ENCODE data around the gene CLMN.

Gene CLMN

DNA sequence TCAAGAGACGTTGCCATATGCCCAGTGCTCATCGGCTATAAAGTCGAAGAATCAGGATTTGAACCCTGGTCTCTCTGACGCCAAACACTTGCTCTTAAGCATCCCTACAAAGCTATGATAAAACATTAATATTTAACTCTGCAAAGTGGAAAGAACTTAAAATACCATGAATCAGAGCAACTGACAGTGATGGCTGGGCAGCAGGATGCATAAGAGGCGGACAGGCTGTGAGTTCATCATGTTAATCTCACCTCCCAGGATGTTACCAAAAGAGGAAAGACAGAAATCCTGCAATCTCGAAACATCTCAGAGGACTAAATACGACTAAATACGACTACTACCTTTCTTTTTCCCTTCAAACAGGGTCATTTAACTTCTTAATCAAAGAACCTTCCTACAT is 168.1 kb downstream of the CLMN start:
- TF ChIP-seq PAX5 (IDR thresholded peaks at IDR 0.05; ENCODE audit: insufficient read depth, low read length, severe bottlenecking) (no peak), SPI1 (IDR thresholded peaks at IDR 0.05; ENCODE audit: low read depth, low read length) (no peak), TAF1 (IDR thresholded peaks at IDR 0.05; ENCODE audit: low read depth, low read length) (no peak), POU2F2 (IDR thresholded peaks at IDR 0.05; ENCODE audit: low read depth, low read length) (no peak), POLR2AphosphoS5 (IDR thresholded peaks at IDR 0.05; ENCODE audit: low read depth, low read length) (no peak), POLR2A (IDR thresholded peaks at IDR 0.05; ENCODE audit: low read depth, low read length) (no peak)
- no peak for FAIRE-seq

DNA sequence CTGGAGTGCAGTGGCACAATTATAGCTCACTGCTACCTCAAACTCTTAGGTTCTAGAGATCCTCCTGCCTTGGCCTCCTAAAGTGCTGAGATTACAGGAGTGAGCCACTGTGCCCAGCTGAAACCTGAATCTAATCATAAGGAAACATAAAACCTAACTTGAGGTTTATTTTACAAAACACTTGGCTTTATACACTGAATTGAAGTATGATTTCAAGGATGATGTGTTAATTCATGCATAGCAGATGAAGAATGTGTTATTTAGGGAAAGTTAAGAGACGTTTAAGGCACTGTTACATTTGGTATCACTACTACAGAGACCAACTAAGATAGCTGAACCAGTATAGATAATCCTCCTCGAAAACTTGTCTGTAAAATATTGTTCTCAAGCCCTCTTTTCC is 168.8 kb downstream of the CLMN start:
- DNase-seq (ENCODE audit: insufficient read length, low spot score): no peak
- no peak for FAIRE-seq
- TF ChIP-seq POU2F2 (IDR thresholded peaks at IDR 0.05; ENCODE audit: low read depth, low read length): no peak
- TF ChIP-seq PAX5 (IDR thresholded peaks at IDR 0.05; ENCODE audit: insufficient read depth, low read length, severe bottlenecking): no peak
- no peak for TF ChIP-seq TAF1 (IDR thresholded peaks at IDR 0.05; ENCODE audit: low read depth, low read length)
- no peak for TF ChIP-seq POLR2A (IDR thresholded peaks at IDR 0.05; ENCODE audit: low read depth, low read length)
- TF ChIP-seq SPI1 (IDR thresholded peaks at IDR 0.05; ENCODE audit: low read depth, low read length): no peak

More for the DNA sequence above, 168.1 kb downstream of the CLMN start:
- no peak for DNase-seq (ENCODE audit: insufficient read length, low spot score)

- FAIRE-seq: no peak
Observed at GRCh38 chr14:95149441-95149840, 170.3 kb downstream of the CLMN start.

GRCh38 chr14:95147597-95147996 is 172.1 kb downstream of the CLMN start:
- FAIRE-seq: no peak
- no peak for DNase-seq (ENCODE audit: insufficient read length, low spot score)
- no peak for TF ChIP-seq SPI1 (IDR thresholded peaks at IDR 0.05; ENCODE audit: low read depth, low read length)
- no peak for TF ChIP-seq POU2F2 (IDR thresholded peaks at IDR 0.05; ENCODE audit: low read depth, low read length)
- TF ChIP-seq TAF1 (IDR thresholded peaks at IDR 0.05; ENCODE audit: low read depth, low read length): no peak
- TF ChIP-seq PAX5 (IDR thresholded peaks at IDR 0.05; ENCODE audit: insufficient read depth, low read length, severe bottlenecking): no peak
- TF ChIP-seq POLR2AphosphoS5 (IDR thresholded peaks at IDR 0.05; ENCODE audit: low read depth, low read length): no peak
- TF ChIP-seq POLR2A (IDR thresholded peaks at IDR 0.05; ENCODE audit: low read depth, low read length): no peak

More at GRCh38 chr14:95149441-95149840, 170.3 kb downstream of the CLMN start:
- no peak for TF ChIP-seq SPI1 (IDR thresholded peaks at IDR 0.05; ENCODE audit: low read depth, low read length)
- no peak for TF ChIP-seq POLR2A (IDR thresholded peaks at IDR 0.05; ENCODE audit: low read depth, low read length)
- TF ChIP-seq TAF1 (IDR thresholded peaks at IDR 0.05; ENCODE audit: low read depth, low read length): no peak
- no peak for TF ChIP-seq POLR2AphosphoS5 (IDR thresholded peaks at IDR 0.05; ENCODE audit: low read depth, low read length)
- no peak for TF ChIP-seq PAX5 (IDR thresholded peaks at IDR 0.05; ENCODE audit: insufficient read depth, low read length, severe bottlenecking)
- TF ChIP-seq POU2F2 (IDR thresholded peaks at IDR 0.05; ENCODE audit: low read depth, low read length): no peak
- DNase-seq (ENCODE audit: insufficient read length, low spot score): no peak

DNA sequence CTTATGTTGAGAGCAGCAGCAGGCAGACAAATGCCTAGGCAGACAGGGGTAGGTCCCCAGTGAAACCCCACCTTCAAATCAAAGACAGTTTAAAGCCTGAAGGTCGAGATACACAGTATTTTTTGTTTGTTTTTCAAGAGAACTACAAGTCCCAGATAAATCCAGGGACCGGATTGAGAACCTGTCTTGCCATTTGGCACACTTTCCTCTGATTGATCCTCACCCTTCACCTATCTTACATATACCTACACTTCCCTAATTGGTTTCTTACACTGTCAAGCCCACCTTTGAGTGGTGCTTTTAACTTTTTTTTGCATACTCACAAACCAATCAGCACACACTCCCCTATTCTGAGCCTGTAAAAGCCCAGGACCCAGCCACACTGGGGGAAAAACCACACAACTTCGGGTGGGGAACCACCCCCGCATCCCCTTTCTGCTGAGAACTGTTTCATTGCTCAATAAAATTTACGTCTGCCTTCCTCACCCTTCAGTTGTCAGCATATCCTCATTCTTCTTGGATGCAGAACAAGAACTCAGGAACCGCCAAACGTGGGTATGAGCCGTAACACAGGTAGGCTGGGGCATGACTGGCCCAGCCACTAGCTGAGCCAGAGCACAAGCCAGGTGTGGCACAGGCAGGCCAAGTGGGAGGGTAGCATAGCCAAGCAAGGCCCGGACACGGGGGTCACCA is 173.5 kb downstream of the CLMN start:
- FAIRE-seq (no peak), DNase-seq (ENCODE audit: insufficient read length, low spot score) (no peak)
- TF ChIP-seq PAX5 (IDR thresholded peaks at IDR 0.05; ENCODE audit: insufficient read depth, low read length, severe bottlenecking) (no peak), POU2F2 (IDR thresholded peaks at IDR 0.05; ENCODE audit: low read depth, low read length) (no peak)

GRCh38 chr14:95144849-95145248 is 174.9 kb downstream of the CLMN start:
- DNase-seq (ENCODE audit: insufficient read length, low spot score) (no peak), FAIRE-seq (no peak)
- no peak for TF ChIP-seq PAX5 (IDR thresholded peaks at IDR 0.05; ENCODE audit: insufficient read depth, low read length, severe bottlenecking)
- TF ChIP-seq POLR2AphosphoS5 (IDR thresholded peaks at IDR 0.05; ENCODE audit: low read depth, low read length): no peak
- TF ChIP-seq SPI1 (IDR thresholded peaks at IDR 0.05; ENCODE audit: low read depth, low read length): no peak
- no peak for TF ChIP-seq POLR2A (IDR thresholded peaks at IDR 0.05; ENCODE audit: low read depth, low read length)
- TF ChIP-seq TAF1 (IDR thresholded peaks at IDR 0.05; ENCODE audit: low read depth, low read length): no peak
- TF ChIP-seq POU2F2 (IDR thresholded peaks at IDR 0.05; ENCODE audit: low read depth, low read length): no peak

DNA sequence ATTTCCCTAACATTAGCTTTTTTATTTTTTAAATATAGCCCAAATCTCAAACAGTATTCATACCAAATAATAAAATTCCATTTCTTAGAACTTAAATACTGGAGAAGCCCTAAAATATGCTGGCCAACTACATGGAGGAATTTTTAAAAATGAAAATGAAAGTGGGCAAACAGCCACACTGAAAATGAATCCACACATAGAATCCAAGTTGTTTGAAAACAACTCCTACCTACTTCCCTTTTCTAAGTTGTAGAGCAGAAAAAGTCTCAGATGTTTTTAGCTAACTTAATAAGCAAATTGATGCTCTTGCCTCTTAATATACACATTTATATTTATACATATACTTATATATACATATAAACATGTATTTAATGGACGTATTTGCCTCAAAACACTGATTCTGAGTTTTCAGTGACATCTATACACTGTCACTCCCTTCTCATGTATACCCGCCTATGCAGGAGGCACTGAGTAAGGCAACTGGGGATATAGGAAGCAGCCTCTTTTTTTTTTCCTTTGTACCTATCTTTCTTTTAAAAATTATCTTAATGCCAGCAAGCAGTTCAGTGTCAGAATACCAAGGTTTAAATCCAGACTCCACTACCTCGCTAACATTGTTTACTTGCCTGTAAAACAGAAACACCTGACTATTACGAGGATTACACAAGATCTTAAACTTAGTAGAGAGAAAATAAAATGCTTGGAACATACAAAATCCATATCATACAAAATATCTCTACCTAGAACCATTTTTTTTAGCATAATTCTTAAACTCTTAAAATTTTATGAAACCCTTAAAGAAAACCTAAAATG is 175.7 kb downstream of the CLMN start:
- TF ChIP-seq TAF1 (IDR thresholded peaks at IDR 0.05; ENCODE audit: low read depth, low read length): no peak
- TF ChIP-seq SPI1 (IDR thresholded peaks at IDR 0.05; ENCODE audit: low read depth, low read length): peak; percentile 63
- DNase-seq (ENCODE audit: insufficient read length, low spot score) (no peak), FAIRE-seq (no peak)

- TF ChIP-seq POU2F2 (IDR thresholded peaks at IDR 0.05; ENCODE audit: low read depth, low read length) (no peak), SPI1 (IDR thresholded peaks at IDR 0.05; ENCODE audit: low read depth, low read length) (no peak), POLR2A (IDR thresholded peaks at IDR 0.05; ENCODE audit: low read depth, low read length) (no peak), TAF1 (IDR thresholded peaks at IDR 0.05; ENCODE audit: low read depth, low read length) (no peak), POLR2AphosphoS5 (IDR thresholded peaks at IDR 0.05; ENCODE audit: low read depth, low read length) (no peak)
- FAIRE-seq: no peak
- DNase-seq (ENCODE audit: insufficient read length, low spot score): no peak
Observed at GRCh38 chr14:95142208-95142607, 177.5 kb downstream of the CLMN start.

DNA sequence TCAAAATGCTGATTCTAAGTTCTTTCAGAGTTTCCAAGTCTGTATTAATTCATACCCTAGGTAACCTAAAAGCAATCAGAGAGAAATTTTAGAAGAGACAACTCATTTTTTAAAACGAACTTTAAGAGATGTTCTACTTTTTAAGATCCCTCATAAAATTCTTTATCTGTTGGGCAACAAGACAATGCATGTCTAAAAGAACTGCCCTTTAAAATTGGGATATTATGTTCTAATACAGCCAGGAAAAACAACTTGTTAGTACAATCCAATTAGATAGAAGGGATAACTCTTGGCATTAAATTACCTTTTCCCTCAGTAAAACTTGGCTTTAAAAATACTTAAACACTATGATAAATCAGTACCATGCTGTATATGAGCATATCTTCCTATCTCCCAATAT is 178.0 kb downstream of the CLMN start:
- no peak for FAIRE-seq
- TF ChIP-seq POLR2AphosphoS5 (IDR thresholded peaks at IDR 0.05; ENCODE audit: low read depth, low read length) (no peak), TAF1 (IDR thresholded peaks at IDR 0.05; ENCODE audit: low read depth, low read length) (no peak), SPI1 (IDR thresholded peaks at IDR 0.05; ENCODE audit: low read depth, low read length) (no peak), POLR2A (IDR thresholded peaks at IDR 0.05; ENCODE audit: low read depth, low read length) (no peak)
- DNase-seq (ENCODE audit: insufficient read length, low spot score): no peak

Data from GM12891 (cell line).